ENCODE data around the gene CD74. TPM values are rescaled to one million over a fixed set of nuclear protein-coding genes. Genes with fewer than 3 reads are reported as not detected.

Gene CD74
- total RNA-seq, 2 donors from 2014 or later: 477 to 721 TPM

- Mint-ChIP-seq H3K27me3 (no peaks in the 10 kb centered on the region), H3K36me3 (ENCODE audit: low read depth) (peaks cover 3% of the 10 kb centered on the region), H3K4me1 (peaks cover 35% of the 10 kb centered on the region), H3K27ac (peak overlapping the region; percentile 97), H3K4me3 (peak overlapping the region; percentile 92)
- H3K9me3 ChIP-seq (ENCODE audit: control insufficient read depth, low read length, poor library complexity, severe bottlenecking): no peaks in the 10 kb centered on the region
- ATAC-seq: peak; percentile 14
- peak in 2 of 3 donors; percentile 28 to 55 for DNase-seq
Observed at GRCh38 chr5:150411245-150411979, 1.3 kb downstream of the CD74 start.

- Mint-ChIP-seq H3K27me3 (no peaks in the 10 kb centered on the region), H3K4me1 (peaks cover 38% of the 10 kb centered on the region), H3K36me3 (ENCODE audit: low read depth) (peaks cover 5% of the 10 kb centered on the region), H3K27ac (peak overlapping the region; percentile 97), H3K4me3 (peak overlapping the region; percentile 92)
- ATAC-seq (peak; percentile 24), DNase-seq (peak in 1 of 3 donors; percentile 21)
- H3K9me3 ChIP-seq (ENCODE audit: control insufficient read depth, low read length, poor library complexity, severe bottlenecking): no peaks in the 10 kb centered on the region
Observed at GRCh38 chr5:150410524-150411244, 2.0 kb downstream of the CD74 start.

GRCh38 chr5:150409638-150410523 is 2.8 kb downstream of the CD74 start:
- Mint-ChIP-seq H3K4me3 (peak overlapping the region; percentile 92), H3K27ac (peak overlapping the region; percentile 97), H3K27me3 (no peaks in the 10 kb centered on the region), H3K36me3 (ENCODE audit: low read depth) (peaks cover 5% of the 10 kb centered on the region), H3K4me1 (peaks cover 38% of the 10 kb centered on the region)
- ATAC-seq (no peak), DNase-seq (no peak)
- no peaks in the 10 kb centered on the region for H3K9me3 ChIP-seq (ENCODE audit: control insufficient read depth, low read length, poor library complexity, severe bottlenecking)

- Mint-ChIP-seq H3K36me3 (ENCODE audit: low read depth) (peaks cover 5% of the 10 kb centered on the region), H3K4me3 (peak overlapping the region; percentile 36), H3K4me1 (peaks cover 38% of the 10 kb centered on the region), H3K27me3 (no peaks in the 10 kb centered on the region), H3K27ac (peak overlapping the region; percentile 97)
- no peaks in the 10 kb centered on the region for H3K9me3 ChIP-seq (ENCODE audit: control insufficient read depth, low read length, poor library complexity, severe bottlenecking)
- DNase-seq (no peak), ATAC-seq (no peak)
Observed at GRCh38 chr5:150408231-150408943, 4.3 kb downstream of the CD74 start.

GRCh38 chr5:150407096-150407720 is 5.5 kb downstream of the CD74 start:
- Mint-ChIP-seq H3K4me3 (peak overlapping the region; percentile 36), H3K4me1 (peaks cover 31% of the 10 kb centered on the region), H3K27me3 (no peaks in the 10 kb centered on the region), H3K36me3 (ENCODE audit: low read depth) (peaks cover 6% of the 10 kb centered on the region), H3K27ac (peak overlapping the region; percentile 97)
- no peak for ATAC-seq
- no peaks in the 10 kb centered on the region for H3K9me3 ChIP-seq (ENCODE audit: control insufficient read depth, low read length, poor library complexity, severe bottlenecking)
- DNase-seq: no peak

GRCh38 chr5:150406723-150407095 is 6.0 kb downstream of the CD74 start:
- Mint-ChIP-seq H3K4me1 (peaks cover 30% of the 10 kb centered on the region), H3K36me3 (ENCODE audit: low read depth) (peaks cover 6% of the 10 kb centered on the region), H3K27me3 (no peaks in the 10 kb centered on the region), H3K4me3 (no peak overlapping the region), H3K27ac (peak overlapping the region; percentile 97)
- no peak for ATAC-seq
- DNase-seq: no peak
- H3K9me3 ChIP-seq (ENCODE audit: control insufficient read depth, low read length, poor library complexity, severe bottlenecking): no peaks in the 10 kb centered on the region

GRCh38 chr5:150406103-150406722 is 6.5 kb downstream of the CD74 start:
- H3K9me3 ChIP-seq (ENCODE audit: control insufficient read depth, low read length, poor library complexity, severe bottlenecking): no peaks in the 10 kb centered on the region
- peak overlapping the region; percentile 97 for H3K27ac Mint-ChIP-seq
- ATAC-seq (no peak), DNase-seq (no peak)
- no peaks in the 10 kb centered on the region for H3K27me3 Mint-ChIP-seq
- H3K36me3 Mint-ChIP-seq (ENCODE audit: low read depth): peaks cover 10% of the 10 kb centered on the region
- H3K4me3 Mint-ChIP-seq: peak overlapping the region; percentile 28
- peaks cover 31% of the 10 kb centered on the region for H3K4me1 Mint-ChIP-seq

GRCh38 chr5:150404941-150405816 is 7.5 kb downstream of the CD74 start:
- Mint-ChIP-seq H3K27ac (peak overlapping the region; percentile 90), H3K4me3 (no peak overlapping the region), H3K36me3 (ENCODE audit: low read depth) (peaks cover 13% of the 10 kb centered on the region), H3K4me1 (peaks cover 26% of the 10 kb centered on the region), H3K27me3 (no peaks in the 10 kb centered on the region)
- H3K9me3 ChIP-seq (ENCODE audit: control insufficient read depth, low read length, poor library complexity, severe bottlenecking): no peaks in the 10 kb centered on the region
- no peak for ATAC-seq
- no peak for DNase-seq

GRCh38 chr5:150404535-150404934 is 8.2 kb downstream of the CD74 start:
- no peaks in the 10 kb centered on the region for H3K9me3 ChIP-seq (ENCODE audit: control insufficient read depth, low read length, poor library complexity, severe bottlenecking)
- Mint-ChIP-seq H3K27me3 (no peaks in the 10 kb centered on the region), H3K4me1 (peaks cover 24% of the 10 kb centered on the region), H3K27ac (peak overlapping the region; percentile 90), H3K36me3 (ENCODE audit: low read depth) (peaks cover 16% of the 10 kb centered on the region), H3K4me3 (no peak overlapping the region)
- DNase-seq: no peak
- no peak for ATAC-seq

GRCh38 chr5:150404121-150404520 is 8.6 kb downstream of the CD74 start:
- Mint-ChIP-seq H3K4me3 (peak overlapping the region; percentile 25), H3K27ac (peak overlapping the region; percentile 90), H3K36me3 (ENCODE audit: low read depth) (peaks cover 16% of the 10 kb centered on the region), H3K4me1 (peaks cover 24% of the 10 kb centered on the region), H3K27me3 (no peaks in the 10 kb centered on the region)
- ATAC-seq: no peak
- no peaks in the 10 kb centered on the region for H3K9me3 ChIP-seq (ENCODE audit: control insufficient read depth, low read length, poor library complexity, severe bottlenecking)
- no peak for DNase-seq

GRCh38 chr5:150402901-150403342 is 9.8 kb downstream of the CD74 start:
- DNase-seq (no peak), ATAC-seq (no peak)
- no peaks in the 10 kb centered on the region for H3K27me3 Mint-ChIP-seq
- H3K9me3 ChIP-seq (ENCODE audit: control insufficient read depth, low read length, poor library complexity, severe bottlenecking): no peaks in the 10 kb centered on the region
- H3K4me1 Mint-ChIP-seq: peaks cover 20% of the 10 kb centered on the region
- no peak overlapping the region for H3K4me3 Mint-ChIP-seq
- H3K27ac Mint-ChIP-seq: peak overlapping the region; percentile 90
- peaks cover 19% of the 10 kb centered on the region for H3K36me3 Mint-ChIP-seq (ENCODE audit: low read depth)
